Tracheal epithelial cell (primary cell): ENCODE data around the gene TMEM107. TPM values are rescaled to one million over a fixed set of nuclear protein-coding genes. Genes with fewer than 3 reads are reported as not detected.

Experiments
- total RNA-seq: library from RNA; depleted of rRNA; stranded (reverse); fragments of >200 nt; gene quantifications from 2 replicates; pipeline ENCODE4 v1.2.1, GENCODE V29; 2014

TMEM107 gene
- 17.6 and 24.7 TPM in 2 replicates for total RNA-seq

GRCh38 chr17:8176197-8176940 is at the start of gene TMEM107:
TSS of gene TMEM107 (minus strand) at chr17:8176380. CDS start at chr17:8176286, 94 bp downstream.

GRCh38 chr17:8209907-8210760 is 34.0 kb upstream of the TMEM107 start, which contains the start of gene AURKB:
TSS of gene AURKB (minus strand) at chr17:8210575. CDS start at chr17:8210224, 351 bp downstream.

GRCh38 chr17:8189711-8190477 is 13.7 kb upstream of the TMEM107 start, which contains the start of gene BORCS6:
TSS of gene BORCS6 (minus strand) at chr17:8190180. CDS start at chr17:8190140, 40 bp downstream.

GRCh38 chr17:8162233-8162996 is 13.8 kb downstream of the TMEM107 start, which contains the start of gene VAMP2:
TSS of gene VAMP2 (minus strand) at chr17:8162948. CDS start at chr17:8162879, 69 bp downstream.

GRCh38 chr17:8152112-8152775 is 23.9 kb downstream of the TMEM107 start, which contains the start of gene PER1:
TSS of gene PER1 (minus strand) at chr17:8152404. CDS start at chr17:8150706, 1,698 bp downstream.

GRCh38 chr17:8123695-8124349 is 52.4 kb downstream of the TMEM107 start, which contains the start of gene HES7:
TSS of gene HES7 (minus strand) at chr17:8124106. CDS start at chr17:8124084, 22 bp downstream.

Other genes starting within 250 kb of the TMEM107 start
- under 0.01 TPM in 1 of 2 replicates, not detected in the other for gene KCNAB3, start 246.5 kb downstream of the TMEM107 start, total RNA-seq
- 23.2 and 33.0 TPM in 2 replicates for gene TRAPPC1, start 244.4 kb downstream of the TMEM107 start, total RNA-seq
- 7.0 and 14.5 TPM in 2 replicates for gene CNTROB, start 244.2 kb downstream of the TMEM107 start, total RNA-seq
- gene GUCY2D, start 173.8 kb downstream of the TMEM107 start, total RNA-seq: not detected in 2 replicates
- gene ALOX15B, start 137.3 kb downstream of the TMEM107 start, total RNA-seq: 53.3 and 97.1 TPM in 2 replicates
- gene ALOX12B, start 88.7 kb downstream of the TMEM107 start, total RNA-seq: 1.2 TPM in 1 of 2 replicates, not detected in the other
- 0.85 and 1.4 TPM in 2 replicates for gene ALOXE3, start 57.9 kb downstream of the TMEM107 start, total RNA-seq
- 1.2 and 1.5 TPM in 2 replicates for gene HES7, start 52.3 kb downstream of the TMEM107 start, total RNA-seq
- gene PER1, start 24.0 kb downstream of the TMEM107 start, total RNA-seq: 13.7 and 25.4 TPM in 2 replicates
- 3.4 and 3.9 TPM in 2 replicates for gene VAMP2, start 13.4 kb downstream of the TMEM107 start, total RNA-seq
- gene BORCS6, start 13.8 kb upstream of the TMEM107 start, total RNA-seq: 9.6 and 11.6 TPM in 2 replicates
- gene AURKB, start 34.2 kb upstream of the TMEM107 start, total RNA-seq: 2.3 and 3.1 TPM in 2 replicates
- 2.6 and 6.3 TPM in 2 replicates for gene CTC1, start 71.7 kb upstream of the TMEM107 start, total RNA-seq
- gene PFAS, start 72.9 kb upstream of the TMEM107 start, total RNA-seq: 12.4 and 17.8 TPM in 2 replicates
- 7.2 and 10.2 TPM in 2 replicates for gene RANGRF, start 112.3 kb upstream of the TMEM107 start, total RNA-seq
- 0.21 and 0.24 TPM in 2 replicates for gene SLC25A35, start 119.0 kb upstream of the TMEM107 start, total RNA-seq
- gene ARHGEF15, start 133.9 kb upstream of the TMEM107 start, total RNA-seq: under 0.01 TPM in 1 of 2 replicates, not detected in the other
- not detected in 2 replicates for gene ODF4, start 163.5 kb upstream of the TMEM107 start, total RNA-seq
- 5,651 and 9,660 TPM in 2 replicates for gene RPL26, start 206.8 kb upstream of the TMEM107 start, total RNA-seq
- 0.24 and 0.43 TPM in 2 replicates for gene RNF222, start 221.4 kb upstream of the TMEM107 start, total RNA-seq